Activated T-helper 1 cell treated with anti-CD3 and anti-CD28 coated beads, Interleukin-12 subunit alpha, Interleukin-12 subunit beta, Interleukin-2, Interleukin-4 antibody, amounts not matched to agents 30 ng/mL and 10 ng/mL and 1 ng/mL, durations not matched to agents 14 hours and 24 hours and 36 hours (primary cell): ENCODE results near the gene TRIM2. TPM values are rescaled to one million over a fixed set of nuclear protein-coding genes. Genes with fewer than 3 reads are reported as not detected.

ENCODE experiments used
- DNase-seq: peaks from one replicate; pipeline ENCODE4 v3.0.0; 2021; ENCODE audit warnings: low spot score
- H3K27ac Mint-ChIP-seq: one replicate; pipeline ENCODE4 v1.8.0; 2021; ENCODE audit warnings: mild to moderate bottlenecking, mixed read lengths
- H3K27me3 Mint-ChIP-seq: one replicate; pipeline ENCODE4 v1.8.0; 2022; ENCODE audit warnings: mild to moderate bottlenecking, moderate library complexity, mixed read lengths; ENCODE audit not compliant: insufficient read depth
- H3K36me3 Mint-ChIP-seq: one replicate; pipeline ENCODE4 v1.8.0; 2021; ENCODE audit warnings: low read depth, mixed read lengths
- H3K4me1 Mint-ChIP-seq: one replicate; pipeline ENCODE4 v1.8.0; 2021; ENCODE audit warnings: low read depth, mixed read lengths
- H3K4me3 Mint-ChIP-seq: one replicate; pipeline ENCODE4 v1.8.0; 2021; ENCODE audit warnings: mild to moderate bottlenecking, moderate library complexity, mixed read lengths
- H3K9me3 Mint-ChIP-seq: one replicate; pipeline ENCODE4 v1.8.0; 2021; ENCODE audit warnings: mixed read lengths
- intact Hi-C: fragments of 100-400 bp; cut with micrococcal nuclease; formaldehyde crosslinking; loops from one replicate; pipeline ENCODE4 v1.15.1; 2024
- total RNA-seq: library from RNA; stranded (reverse); gene quantifications from 2 replicates; pipeline ENCODE4 v1.2.3, GENCODE V29; 2022

TRIM2 gene
- total RNA-seq, 1 donor from 2014 or later = 0.16 TPM

- Mint-ChIP-seq H3K4me1 (peaks cover 16% of the 10 kb centered on the region), H3K36me3 (no peaks in the 10 kb centered on the region), H3K4me3 (no peak overlapping the region), H3K9me3 (no peaks in the 10 kb centered on the region), H3K27me3 (peaks cover 31% of the 10 kb centered on the region), H3K27ac (no peak overlapping the region)
- no peak for DNase-seq
- intact Hi-C loops = no loop called here
These were observed 14.7 kb downstream of the TRIM2 start for GRCh38 chr4:153218961-153219360.

GRCh38 chr4:153220682-153221395, 16.6 kb downstream of the TRIM2 start:
- Mint-ChIP-seq H3K9me3 (no peaks in the 10 kb centered on the region), H3K4me3 (no peak overlapping the region), H3K27me3 (peaks cover 38% of the 10 kb centered on the region), H3K27ac (no peak overlapping the region), H3K36me3 (no peaks in the 10 kb centered on the region), H3K4me1 (peaks cover 30% of the 10 kb centered on the region)
- DNase-seq = no peak
- intact Hi-C loops = loop anchor here (5.0 kb wide), 1 partner anchor 69 kb away; no protein-coding TSS in a partner anchor

- H3K9me3 Mint-ChIP-seq = no peaks in the 10 kb centered on the region
- H3K4me1 Mint-ChIP-seq = peaks cover 30% of the 10 kb centered on the region
- intact Hi-C loops = loop anchor here (1.0 to 5.0 kb wide), 2 partner anchors 27 to 70 kb away; no protein-coding TSS in a partner anchor
- peaks cover 44% of the 10 kb centered on the region for H3K27me3 Mint-ChIP-seq
- no peaks in the 10 kb centered on the region for H3K36me3 Mint-ChIP-seq
- DNase-seq = no peak
- H3K27ac Mint-ChIP-seq = no peak overlapping the region
- peak overlapping the region; percentile 77 for H3K4me3 Mint-ChIP-seq
These were observed 17.8 kb downstream of the TRIM2 start for GRCh38 chr4:153221783-153222706.

GRCh38 chr4:153222707-153223426, 18.6 kb downstream of the TRIM2 start:
- H3K27me3 Mint-ChIP-seq = peaks cover 46% of the 10 kb centered on the region
- intact Hi-C loops = loop anchor here (1.0 to 5.0 kb wide), 2 partner anchors 26 to 71 kb away; no protein-coding TSS in a partner anchor

GRCh38 chr4:153223427-153223801, 19.2 kb downstream of the TRIM2 start:
- H3K27me3 Mint-ChIP-seq = peaks cover 42% of the 10 kb centered on the region
- DNase-seq = no peak
- intact Hi-C loops = loop anchor here (5.0 kb wide), 1 partner anchor 71 kb away; no protein-coding TSS in a partner anchor
- no peaks in the 10 kb centered on the region for H3K9me3 Mint-ChIP-seq
- no peaks in the 10 kb centered on the region for H3K36me3 Mint-ChIP-seq
- H3K4me1 Mint-ChIP-seq = peaks cover 30% of the 10 kb centered on the region
- H3K27ac Mint-ChIP-seq = no peak overlapping the region
- H3K4me3 Mint-ChIP-seq = peak overlapping the region; percentile 58

More at GRCh38 chr4:153222707-153223426, 18.6 kb downstream of the TRIM2 start:
- DNase-seq = peak; percentile 8
- Mint-ChIP-seq H3K36me3 (no peaks in the 10 kb centered on the region), H3K4me1 (peaks cover 30% of the 10 kb centered on the region), H3K4me3 (peak overlapping the region; percentile 77), H3K27ac (no peak overlapping the region), H3K9me3 (no peaks in the 10 kb centered on the region)

GRCh38 chr4:153223930-153224329, 19.7 kb downstream of the TRIM2 start:
- peaks cover 30% of the 10 kb centered on the region for H3K4me1 Mint-ChIP-seq
- no peaks in the 10 kb centered on the region for H3K9me3 Mint-ChIP-seq
- H3K27ac Mint-ChIP-seq = no peak overlapping the region
- intact Hi-C loops = loop anchor here (5.0 kb wide), 1 partner anchor 72 kb away; no protein-coding TSS in a partner anchor
- H3K4me3 Mint-ChIP-seq = no peak overlapping the region
- peaks cover 41% of the 10 kb centered on the region for H3K27me3 Mint-ChIP-seq
- no peak for DNase-seq
- H3K36me3 Mint-ChIP-seq = no peaks in the 10 kb centered on the region

GRCh38 chr4:153224474-153224873, 20.2 kb downstream of the TRIM2 start:
- intact Hi-C loops = loop anchor here (5.0 kb wide), 1 partner anchor 72 kb away; no protein-coding TSS in a partner anchor
- no peak overlapping the region for H3K27ac Mint-ChIP-seq
- H3K27me3 Mint-ChIP-seq = peaks cover 38% of the 10 kb centered on the region

GRCh38 chr4:153227469-153228075, 23.3 kb downstream of the TRIM2 start:
- no peak overlapping the region for H3K27ac Mint-ChIP-seq
- peaks cover 24% of the 10 kb centered on the region for H3K4me1 Mint-ChIP-seq
- no peaks in the 10 kb centered on the region for H3K36me3 Mint-ChIP-seq
- intact Hi-C loops = no loop called here
- H3K27me3 Mint-ChIP-seq = peaks cover 38% of the 10 kb centered on the region
- no peak for DNase-seq
- no peaks in the 10 kb centered on the region for H3K9me3 Mint-ChIP-seq
- H3K4me3 Mint-ChIP-seq = no peak overlapping the region

More at GRCh38 chr4:153224474-153224873, 20.2 kb downstream of the TRIM2 start:
- no peaks in the 10 kb centered on the region for H3K36me3 Mint-ChIP-seq
- peaks cover 30% of the 10 kb centered on the region for H3K4me1 Mint-ChIP-seq
- DNase-seq = no peak
- no peaks in the 10 kb centered on the region for H3K9me3 Mint-ChIP-seq
- H3K4me3 Mint-ChIP-seq = no peak overlapping the region

GRCh38 chr4:153228512-153229140, 24.4 kb downstream of the TRIM2 start:
- Mint-ChIP-seq H3K4me1 (peaks cover 24% of the 10 kb centered on the region), H3K27me3 (peaks cover 41% of the 10 kb centered on the region), H3K27ac (no peak overlapping the region), H3K9me3 (no peaks in the 10 kb centered on the region), H3K4me3 (no peak overlapping the region), H3K36me3 (no peaks in the 10 kb centered on the region)
- intact Hi-C loops = no loop called here
- DNase-seq = no peak

GRCh38 chr4:153229545-153229944, 25.3 kb downstream of the TRIM2 start:
- Mint-ChIP-seq H3K27me3 (peaks cover 33% of the 10 kb centered on the region), H3K9me3 (no peaks in the 10 kb centered on the region), H3K36me3 (no peaks in the 10 kb centered on the region), H3K27ac (no peak overlapping the region), H3K4me3 (no peak overlapping the region), H3K4me1 (peaks cover 16% of the 10 kb centered on the region)
- DNase-seq = no peak
- intact Hi-C loops = no loop called here

- Mint-ChIP-seq H3K4me1 (peaks cover 13% of the 10 kb centered on the region), H3K36me3 (no peaks in the 10 kb centered on the region), H3K9me3 (no peaks in the 10 kb centered on the region), H3K4me3 (no peak overlapping the region), H3K27me3 (peaks cover 21% of the 10 kb centered on the region), H3K27ac (no peak overlapping the region)
- no peak for DNase-seq
- intact Hi-C loops = no loop called here
These were observed 28.5 kb downstream of the TRIM2 start for GRCh38 chr4:153232768-153233167.
